Astrocyte (in vitro differentiated cells and primary cell): ENCODE data around the gene CCDC28A. TPM values are rescaled to one million over a fixed set of nuclear protein-coding genes. Genes with fewer than 3 reads are reported as not detected.

Source experiments
- DNase-seq: peaks from one replicate; pipeline ENCODE4 v3.0.0-alpha.2; 2010; ENCODE audit warnings: low read depth
- FAIRE-seq: peaks from 2 replicates; lab custom pipeline; 2011; peaks lifted over from hg19 to GRCh38; lab: Jason Lieb, UNC
- H2AFZ ChIP-seq: 2 replicates; pipeline ENCODE4 v1.6.0; 2012; ENCODE audit warnings: low read depth, low read length, inconsistent platforms
- H3K27ac ChIP-seq: 2 replicates; pipeline ENCODE4 v1.5.1; 2011; ENCODE audit warnings: low read depth, low read length, inconsistent platforms
- H3K27me3 ChIP-seq: 2 replicates; pipeline ENCODE4 v1.6.0; 2011; ENCODE audit warnings: low read length, inconsistent platforms; ENCODE audit not compliant: insufficient read depth
- H3K36me3 ChIP-seq: 2 replicates; pipeline ENCODE4 v1.5.1; 2011; ENCODE audit warnings: low read length, inconsistent platforms; ENCODE audit not compliant: insufficient read depth
- H3K4me1 ChIP-seq: 2 replicates; pipeline ENCODE4 v1.5.1; 2011; ENCODE audit warnings: low read length, inconsistent platforms; ENCODE audit not compliant: insufficient read depth
- H3K4me2 ChIP-seq: 2 replicates; pipeline ENCODE4 v1.6.0; 2012; ENCODE audit warnings: low read length, inconsistent platforms
- H3K4me3 ChIP-seq: 2 replicates; pipeline ENCODE4 v1.5.1; 2011; ENCODE audit warnings: low read depth, mild to moderate bottlenecking, low read length, inconsistent platforms; ENCODE audit not compliant: insufficient read depth
- H3K79me2 ChIP-seq: 2 replicates; pipeline ENCODE4 v1.6.0; 2012; ENCODE audit warnings: mild to moderate bottlenecking, low read length, inconsistent platforms; ENCODE audit not compliant: insufficient read depth
- H3K9ac ChIP-seq: 2 replicates; pipeline ENCODE4 v1.6.0; 2012; ENCODE audit warnings: mild to moderate bottlenecking, low read length, inconsistent platforms
- H3K9me3 ChIP-seq: 2 replicates; pipeline ENCODE4 v1.5.1; 2012; ENCODE audit warnings: low read depth, mild to moderate bottlenecking, low read length, inconsistent platforms; ENCODE audit not compliant: insufficient read depth
- H4K20me1 ChIP-seq: 2 replicates; pipeline ENCODE4 v1.6.0; 2012; ENCODE audit warnings: low read length, inconsistent platforms; ENCODE audit not compliant: insufficient read depth
- H3K27ac Mint-ChIP-seq: one replicate; pipeline ENCODE4 v1.8.0; 2021; ENCODE audit warnings: mild to moderate bottlenecking, mixed read lengths; ENCODE audit not compliant: unreplicated experiment
- H3K27me3 Mint-ChIP-seq: one replicate; pipeline ENCODE4 v1.8.0; 2021; ENCODE audit warnings: low read depth, mixed read lengths; ENCODE audit not compliant: unreplicated experiment
- H3K36me3 Mint-ChIP-seq: one replicate; pipeline ENCODE4 v1.8.0; 2021; ENCODE audit warnings: low read depth, mixed read lengths; ENCODE audit not compliant: unreplicated experiment
- H3K4me1 Mint-ChIP-seq: one replicate; pipeline ENCODE4 v1.8.0; 2021; ENCODE audit warnings: low read depth, mixed read lengths; ENCODE audit not compliant: unreplicated experiment
- H3K4me3 Mint-ChIP-seq: one replicate; pipeline ENCODE4 v1.8.0; 2021; ENCODE audit warnings: mild to moderate bottlenecking, moderate library complexity, mixed read lengths; ENCODE audit not compliant: unreplicated experiment
- H3K9me3 Mint-ChIP-seq: one replicate; pipeline ENCODE4 v1.8.0; 2021; ENCODE audit warnings: mild to moderate bottlenecking, mixed read lengths; ENCODE audit not compliant: unreplicated experiment
- EZH2 ChIP-seq: IDR thresholded peaks from 2 replicates; pipeline ENCODE4 v1.6.1; 2012; ENCODE audit warnings: mild to moderate bottlenecking, low read length, inconsistent platforms; ENCODE audit not compliant: insufficient read depth
- total RNA-seq: library from RNA; stranded (reverse); gene quantifications from 2 replicates; pipeline ENCODE4 v1.2.1, GENCODE V29; 2021
- TF ChIP-seq, protein P1 (sequence below): IDR thresholded peaks from 2 replicates; pipeline ENCODE4 v1.5.1; 2011; ENCODE audit warnings: low read depth, mild to moderate bottlenecking, inconsistent platforms, low read length, moderate library complexity; ENCODE audit not compliant: insufficient read depth

CCDC28A gene
- total RNA-seq, 1 donor from 2014 or later, result 9.5 TPM

DNA sequence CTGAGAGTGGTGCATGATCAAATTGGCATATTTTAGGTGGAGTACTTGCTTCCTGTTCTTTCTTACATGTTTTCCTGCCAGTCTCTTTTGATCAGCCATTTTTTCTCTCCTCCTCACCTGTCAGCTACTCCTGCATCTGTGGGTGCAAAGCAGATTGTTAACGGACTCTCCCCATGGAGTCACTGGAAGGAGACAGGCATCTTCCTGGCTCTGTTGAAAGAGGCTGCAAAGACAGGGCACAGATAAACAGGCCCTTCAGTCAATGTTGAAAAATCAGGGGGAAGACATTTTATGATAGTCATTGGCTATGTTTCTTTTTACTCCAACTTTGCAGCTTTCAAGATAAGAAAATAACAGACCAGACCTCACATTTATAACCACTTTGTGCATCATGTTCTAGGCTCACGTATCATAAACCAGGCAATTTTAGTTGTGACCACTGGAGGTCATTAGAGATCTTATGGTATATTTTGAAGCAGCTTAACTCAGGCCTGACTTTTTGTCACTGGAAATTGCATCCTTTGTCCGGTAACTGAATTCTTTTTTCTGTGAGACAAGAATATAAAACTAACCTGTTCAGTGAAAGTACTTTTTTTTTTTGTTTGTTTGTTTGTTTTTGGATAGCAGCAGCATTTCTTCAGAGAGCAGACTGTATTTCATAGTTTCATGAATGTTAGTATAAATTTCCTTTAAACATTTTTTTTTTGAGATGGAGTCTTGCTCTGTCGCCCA is 42.4 kb downstream of the CCDC28A start:
- DNase-seq (peak; percentile 56), FAIRE-seq (peak; percentile 60)
- Mint-ChIP-seq H3K27ac (no peak overlapping the region), H3K36me3 (no peaks in the 10 kb centered on the region), H3K27me3 (no peaks in the 10 kb centered on the region), H3K4me1 (peaks cover 21% of the 10 kb centered on the region), H3K4me3 (no peak overlapping the region), H3K9me3 (no peaks in the 10 kb centered on the region)
- Histone ChIP-seq H3K27ac (no peak overlapping the region), H3K79me2 (no peaks in the 10 kb centered on the region), H2AFZ (no peak overlapping the region), H3K36me3 (no peaks in the 10 kb centered on the region), H3K9me3 (no peaks in the 10 kb centered on the region), H3K9ac (no peak overlapping the region), H4K20me1 (no peaks in the 10 kb centered on the region), H3K27me3 (no peaks in the 10 kb centered on the region), H3K4me1 (peaks cover 8% of the 10 kb centered on the region), H3K4me3 (no peak overlapping the region), H3K4me2 (no peak overlapping the region)
- TF ChIP-seq, protein P1, sequence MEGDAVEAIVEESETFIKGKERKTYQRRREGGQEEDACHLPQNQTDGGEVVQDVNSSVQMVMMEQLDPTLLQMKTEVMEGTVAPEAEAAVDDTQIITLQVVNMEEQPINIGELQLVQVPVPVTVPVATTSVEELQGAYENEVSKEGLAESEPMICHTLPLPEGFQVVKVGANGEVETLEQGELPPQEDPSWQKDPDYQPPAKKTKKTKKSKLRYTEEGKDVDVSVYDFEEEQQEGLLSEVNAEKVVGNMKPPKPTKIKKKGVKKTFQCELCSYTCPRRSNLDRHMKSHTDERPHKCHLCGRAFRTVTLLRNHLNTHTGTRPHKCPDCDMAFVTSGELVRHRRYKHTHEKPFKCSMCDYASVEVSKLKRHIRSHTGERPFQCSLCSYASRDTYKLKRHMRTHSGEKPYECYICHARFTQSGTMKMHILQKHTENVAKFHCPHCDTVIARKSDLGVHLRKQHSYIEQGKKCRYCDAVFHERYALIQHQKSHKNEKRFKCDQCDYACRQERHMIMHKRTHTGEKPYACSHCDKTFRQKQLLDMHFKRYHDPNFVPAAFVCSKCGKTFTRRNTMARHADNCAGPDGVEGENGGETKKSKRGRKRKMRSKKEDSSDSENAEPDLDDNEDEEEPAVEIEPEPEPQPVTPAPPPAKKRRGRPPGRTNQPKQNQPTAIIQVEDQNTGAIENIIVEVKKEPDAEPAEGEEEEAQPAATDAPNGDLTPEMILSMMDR, result peak; percentile 83
- TF ChIP-seq EZH2, result no peak

DNA sequence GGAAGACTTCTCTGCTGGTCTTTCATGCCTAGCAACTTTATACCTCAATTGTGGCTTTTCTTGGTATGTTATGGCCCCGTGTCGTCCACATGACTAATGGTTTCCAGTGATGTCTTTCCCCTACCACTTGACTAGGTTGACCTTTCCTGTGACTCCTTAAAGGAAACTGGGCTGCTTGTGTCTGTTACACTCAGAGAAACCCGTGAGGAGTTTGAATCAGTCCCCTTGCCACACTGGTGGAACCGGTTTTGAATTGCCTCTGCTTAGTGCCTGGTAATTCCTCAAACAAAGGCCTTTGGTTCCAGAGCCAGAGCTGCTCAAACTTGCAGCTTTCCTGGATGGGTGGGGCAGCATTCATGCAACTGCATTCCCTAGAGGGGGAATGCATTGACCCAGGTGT is 44.2 kb downstream of the CCDC28A start:
- Histone ChIP-seq H3K27me3 (no peaks in the 10 kb centered on the region), H3K4me3 (no peak overlapping the region), H3K4me1 (peaks cover 8% of the 10 kb centered on the region), H4K20me1 (no peaks in the 10 kb centered on the region), H3K9me3 (no peaks in the 10 kb centered on the region), H3K27ac (peak overlapping the region; percentile 36), H3K9ac (peak overlapping the region; percentile 33), H3K4me2 (peak overlapping the region; percentile 54), H2AFZ (peak overlapping the region; percentile 62), H3K79me2 (no peaks in the 10 kb centered on the region), H3K36me3 (no peaks in the 10 kb centered on the region)
- peaks cover 21% of the 10 kb centered on the region for H3K4me1 Mint-ChIP-seq
- H3K9me3 Mint-ChIP-seq, result no peaks in the 10 kb centered on the region
- H3K36me3 Mint-ChIP-seq, result no peaks in the 10 kb centered on the region
- peak overlapping the region; percentile 77 for H3K27ac Mint-ChIP-seq
- no peaks in the 10 kb centered on the region for H3K27me3 Mint-ChIP-seq
- DNase-seq, result peak; percentile 86
- peak overlapping the region; percentile 34 for H3K4me3 Mint-ChIP-seq
- no peak for TF ChIP-seq EZH2
- TF ChIP-seq, protein P1, result no peak
- FAIRE-seq, result peak; percentile 43
